Right ventricle myocardium superior (tissue), 1 donor: ENCODE measurements around the gene SLC4A4. TPM values are rescaled to one million over a fixed set of nuclear protein-coding genes. Genes with fewer than 3 reads are reported as not detected.

Source experiments
- ATAC-seq: fragments of 200-7000 bp; cut with Tn5 transposase; one replicate; pipeline ENCODE4 v1.9.1; 2020; ENCODE audit warnings: mild to moderate bottlenecking; ENCODE audit not compliant: poor library complexity
- DNase-seq: peaks from one replicate; pipeline ENCODE4 v3.0.0-alpha.2; 2020
- intact Hi-C: fragments of 100-400 bp; cut with DNase I; formaldehyde crosslinking; loops from one replicate; pipeline ENCODE4 v1.11.2; 2022
- total RNA-seq: library from RNA; stranded (reverse); fragmentation: NEBNext Ultra II Directional; extraction: Animal tissue kit (Norgen Biotek cat#: 25700); gene quantifications from one replicate; pipeline ENCODE4 v1.2.1, GENCODE V29; 2021
- donor health status: DM: no; HTN: yes; CAD: no; lungs with severe emphysema.

Gene SLC4A4
- total RNA-seq, 1 donor from 2014 or later, result 21.2 TPM

DNA sequence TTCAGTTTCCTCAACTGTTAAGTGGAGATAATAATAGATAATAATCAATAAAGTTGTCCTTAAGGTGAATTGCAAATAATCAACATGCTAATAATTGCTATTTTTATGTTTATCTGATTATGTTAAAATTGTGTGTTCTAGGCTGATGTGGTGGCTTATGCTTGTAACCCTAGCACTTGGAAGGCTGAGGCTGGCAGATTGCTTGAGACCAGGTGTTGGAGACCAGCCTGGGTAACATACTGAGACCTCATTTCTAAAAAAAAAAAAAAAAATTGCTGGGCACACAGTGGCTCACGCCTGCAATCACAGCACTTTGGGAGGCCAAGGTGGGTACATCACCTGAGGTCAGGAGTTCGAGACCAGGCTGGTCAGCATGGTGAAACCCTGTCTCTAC lies 269.9 kb downstream of the SLC4A4 start:
- DNase-seq, result no peak
- ATAC-seq, result no peak
- intact Hi-C loops, result no loop called here

DNA sequence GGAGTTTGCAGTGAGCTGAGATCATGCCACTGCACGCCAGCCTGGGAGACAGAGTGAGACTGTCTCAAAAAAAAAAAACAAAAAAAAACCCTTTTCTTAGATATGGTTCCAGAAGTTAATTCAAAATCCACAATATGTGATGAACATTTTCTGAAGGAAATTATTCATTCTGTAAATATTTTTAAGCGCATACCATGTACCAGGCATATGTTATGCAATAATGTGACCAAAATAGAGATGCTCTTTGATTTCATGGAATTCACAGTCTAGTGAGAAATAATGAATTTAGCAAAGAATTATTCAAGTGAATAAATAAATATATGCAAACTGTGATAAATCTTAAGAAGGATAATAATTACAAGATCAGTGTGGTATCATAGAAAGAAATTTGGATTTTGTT lies 270.3 kb downstream of the SLC4A4 start:
- no peak for DNase-seq
- no peak for ATAC-seq

DNA sequence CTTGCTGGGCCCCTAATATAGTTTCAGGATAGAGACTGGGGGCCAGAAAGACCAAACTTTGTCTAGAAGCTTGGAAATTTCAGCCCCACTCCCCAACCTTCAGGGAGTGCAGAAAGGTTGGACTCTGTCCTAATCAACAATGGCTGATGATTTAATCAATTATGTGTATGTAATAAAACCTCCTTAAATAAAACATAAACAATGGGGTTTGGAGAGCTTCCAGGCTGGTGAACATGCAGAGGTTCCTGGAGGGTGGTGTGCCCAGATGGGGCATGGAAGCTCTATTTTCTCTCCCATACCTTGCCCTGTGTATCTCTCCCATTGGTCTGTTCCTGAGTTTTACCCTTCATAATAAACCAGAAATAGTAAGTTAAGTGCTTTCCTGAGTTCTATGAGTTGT lies 270.8 kb downstream of the SLC4A4 start:
- DNase-seq (no peak), ATAC-seq (no peak)
- intact Hi-C loops, result no loop called here

More for the DNA sequence above, 270.3 kb downstream of the SLC4A4 start:
- intact Hi-C loops, result no loop called here

DNA sequence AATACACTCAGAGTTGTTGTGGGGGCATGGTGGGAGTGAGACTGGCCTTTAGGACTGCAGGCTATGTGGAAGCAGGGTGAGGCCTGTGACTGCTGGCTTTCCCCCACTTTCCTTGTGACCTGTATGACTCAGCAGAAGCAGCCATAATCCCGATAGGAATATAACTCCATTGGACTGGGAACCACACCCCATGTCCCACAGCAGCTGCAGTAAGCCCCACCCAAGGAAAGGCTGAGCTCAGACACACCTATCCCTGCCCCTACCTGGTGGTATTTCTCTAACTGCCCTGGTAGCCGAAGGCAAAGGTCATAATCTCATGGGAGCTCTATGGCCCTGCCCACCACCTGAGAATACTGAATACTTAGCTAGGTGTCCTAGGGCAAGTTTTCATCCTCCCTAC lies 275.8 kb downstream of the SLC4A4 start:
- intact Hi-C loops, result no loop called here
- DNase-seq (no peak), ATAC-seq (no peak)

DNA sequence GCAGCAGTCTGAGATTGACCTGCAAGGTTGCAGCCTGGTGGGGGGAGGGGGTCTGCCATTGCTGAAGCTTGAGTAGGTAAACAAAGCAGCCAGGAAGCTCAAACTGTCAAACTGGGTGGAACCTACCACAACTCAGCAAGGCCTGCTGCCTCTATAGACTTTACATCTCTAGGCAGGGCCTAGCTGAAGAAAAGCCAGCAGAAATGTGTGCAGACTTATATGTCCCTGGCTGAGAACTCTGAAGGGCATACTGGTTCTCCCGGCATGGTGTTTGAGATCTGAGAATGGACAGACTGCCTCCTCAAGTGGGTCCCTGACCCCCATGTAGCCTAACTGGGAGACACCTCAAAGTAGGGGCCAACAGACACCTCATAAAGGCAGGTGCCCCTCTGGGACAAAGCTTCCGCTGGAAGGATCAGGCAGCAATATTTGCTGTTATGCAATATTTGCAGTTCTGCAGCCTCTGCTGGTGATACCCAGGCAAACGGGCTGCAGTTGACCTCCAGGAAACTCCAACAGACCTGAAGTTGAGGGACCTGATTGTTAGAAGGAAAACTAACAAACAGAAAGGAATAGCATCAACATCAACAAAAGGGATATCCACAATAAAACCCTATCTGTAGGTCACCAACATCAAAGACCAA lies 277.5 kb downstream of the SLC4A4 start:
- ATAC-seq, result no peak

More for the DNA sequence above, 277.5 kb downstream of the SLC4A4 start:
- DNase-seq, result no peak
- intact Hi-C loops, result no loop called here
